KG1 (cell line): ENCODE data around the gene HCRT.

Experiments
- DNase-seq: peaks from one replicate; lab custom pipeline; 2025; lab: John Stamatoyannopoulos, UW

HCRT gene

DNA sequence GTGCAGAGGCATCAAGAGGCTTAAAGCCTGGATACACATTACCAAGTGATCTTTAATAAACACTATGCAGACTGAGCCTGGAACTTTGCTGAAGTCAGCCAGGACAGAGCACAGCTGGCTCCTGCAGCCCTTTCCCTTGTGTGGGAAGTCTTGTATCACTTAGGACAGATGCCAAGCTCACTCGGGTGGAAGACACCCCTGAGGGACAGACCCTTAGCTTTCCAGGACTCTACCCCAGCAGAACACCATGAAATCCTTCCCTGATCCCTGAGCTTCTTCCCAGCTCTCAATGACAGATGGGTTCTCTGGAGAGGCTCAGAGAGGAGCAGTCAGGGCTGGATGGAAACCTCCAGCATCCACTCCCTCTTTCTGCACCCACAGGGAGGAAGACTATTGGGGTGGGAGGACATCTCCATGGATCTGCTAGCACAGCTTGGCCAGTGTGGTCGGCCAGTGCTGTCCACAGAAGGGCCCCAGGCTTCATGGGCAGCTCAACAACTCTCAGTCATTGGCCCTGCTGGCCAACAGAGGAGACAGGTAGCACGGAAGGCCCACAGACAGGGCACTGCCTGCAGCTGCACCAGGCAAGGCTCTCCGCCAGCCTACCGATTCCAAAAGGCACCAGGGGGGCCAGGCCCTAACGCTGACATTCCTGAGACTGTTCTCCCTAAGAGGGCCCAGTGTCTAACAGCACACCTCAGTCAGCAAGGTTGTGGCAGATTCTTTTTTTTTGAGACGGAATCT lies 46.3 kb downstream of the HCRT start:
- no peak for DNase-seq

DNA sequence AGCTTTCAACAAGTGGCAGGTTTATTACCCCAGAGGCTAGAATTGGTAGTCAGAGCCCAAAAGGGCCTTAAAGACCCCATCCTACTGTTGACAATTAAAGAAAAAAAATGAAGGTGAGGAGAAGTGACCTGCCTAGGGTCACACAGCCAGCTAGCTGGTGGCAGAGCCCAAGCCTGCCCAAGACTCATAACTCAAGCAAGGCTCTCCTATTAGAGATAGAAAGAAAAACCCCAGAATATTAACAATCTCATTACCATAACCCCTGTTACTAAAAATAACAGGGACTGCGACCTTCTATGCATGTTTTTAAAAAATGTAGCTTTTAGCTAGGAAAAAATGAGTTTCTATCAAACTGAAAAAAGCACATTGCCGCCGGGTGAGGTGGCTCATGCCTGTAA lies 48.6 kb downstream of the HCRT start:
- no peak for DNase-seq

DNA sequence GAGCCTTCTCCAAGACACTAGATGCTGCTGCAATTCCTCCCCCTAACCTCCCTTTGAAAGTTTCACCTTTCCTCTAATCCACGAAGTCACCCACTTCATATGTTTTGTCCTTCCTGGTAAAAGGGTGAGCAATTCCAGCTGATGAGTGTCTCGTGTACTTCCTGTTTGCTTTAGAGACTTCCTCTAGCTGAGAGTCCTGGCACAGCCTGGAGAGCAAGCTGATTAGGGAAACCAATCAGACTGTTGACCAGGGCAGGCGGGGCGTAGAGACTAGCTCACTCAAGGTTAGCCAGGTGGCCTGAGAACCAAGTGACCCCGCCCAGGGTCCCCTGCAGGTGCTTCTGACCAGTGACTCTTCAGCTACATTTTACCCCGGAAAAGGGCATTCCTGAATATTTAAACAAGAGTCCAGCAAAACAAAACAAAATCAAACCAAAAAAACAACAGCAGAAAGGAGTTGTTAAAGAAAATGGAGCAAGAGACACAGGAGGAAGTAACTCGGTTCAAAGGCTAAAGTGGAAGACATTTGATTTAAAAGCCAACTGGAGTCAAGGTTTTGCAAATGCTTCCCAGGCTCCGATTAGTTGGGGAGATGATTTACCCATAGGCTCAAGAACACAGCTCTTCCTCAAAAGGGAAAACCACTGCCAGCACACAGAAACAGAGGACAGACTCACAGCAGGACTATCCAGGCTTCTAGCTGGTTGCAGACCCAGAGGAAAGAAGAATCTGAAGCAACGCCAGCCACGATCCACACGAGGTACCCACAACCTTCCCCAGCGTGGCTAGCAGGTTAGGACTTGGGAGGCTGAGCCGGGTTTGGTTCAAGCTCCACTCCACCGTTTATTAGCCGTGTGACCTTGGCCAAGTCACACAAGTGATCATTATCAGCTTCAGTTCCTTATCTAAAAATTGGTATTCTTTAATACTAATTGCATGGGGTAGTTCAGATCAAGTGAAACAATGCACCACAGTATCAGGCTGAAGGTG lies 49.3 kb downstream of the HCRT start:
- no peak for DNase-seq

DNA sequence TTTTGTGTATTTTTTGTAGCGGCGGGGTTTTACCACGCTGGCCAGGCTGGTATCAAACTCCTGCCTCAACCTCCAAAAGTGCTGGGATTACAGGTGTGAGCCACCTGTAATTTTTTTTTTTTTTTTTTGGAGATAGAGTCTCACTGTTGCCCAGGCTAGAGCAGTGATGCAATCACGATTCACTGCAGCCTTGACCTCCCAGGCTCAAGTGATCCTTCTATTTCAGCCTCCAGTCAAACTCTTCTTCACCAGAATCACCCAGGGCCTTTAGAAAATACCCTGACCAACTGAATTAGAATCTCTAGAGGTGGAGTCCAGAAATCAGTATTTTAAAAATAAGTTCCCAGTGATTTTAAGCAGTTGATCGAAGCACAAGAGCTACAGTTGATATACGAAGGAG lies 50.1 kb downstream of the HCRT start:
- DNase-seq, result no peak
